H1 (cell line): ENCODE data around the gene ZBTB20. TPM values are rescaled to one million over a fixed set of nuclear protein-coding genes. Genes with fewer than 3 reads are reported as not detected.

ENCODE experiments used
- RNF2 ChIP-seq: fragments of 200-900, 300-1000 bp; sonication (generic); IDR thresholded peaks from 2 replicates; pipeline ENCODE4 v1.7.1; 2016; ENCODE audit warnings: borderline replicate concordance, low read depth, mild to moderate bottlenecking, antibody characterized with exemption, low read length; ENCODE audit not compliant: poor library complexity, severe bottlenecking; ENCODE audit errors: missing control alignments
- RXRA ChIP-seq: IDR thresholded peaks from 2 replicates; pipeline ENCODE4 v1.6.1; 2011; ENCODE audit warnings: low read depth, mild to moderate bottlenecking, low read length, moderate library complexity; ENCODE audit not compliant: insufficient read depth
- polyA plus RNA-seq, 7 experiments: library from polyadenylated mRNA; depleted of rRNA in 3 of 7; stranded (reverse) in 5 of 7; unstranded in 2 of 7; fragments of >200 nt in 5 of 7; fragments of 200-250 nt in 2 of 7; gene quantifications; 1 replicate in 5 of 7; 2 replicates in 1 of 7; 4 replicates in 1 of 7; pipeline versions ENCODE4 v1.2.1 to v1.2.3, GENCODE V29; 2011 to 2013; ENCODE audit warnings: missing spikeins in 2 of 7, mixed read lengths in 2 of 7
- total RNA-seq: library from RNA; stranded (reverse); fragmentation: NEBNext Ultra II Directional; extraction: Animal tissue kit (Norgen Biotek cat#: 25700); gene quantifications from 2 replicates; pipeline ENCODE4 v1.2.1, GENCODE V29; 2021

ZBTB20 gene
- total and polyA plus RNA-seq, 2 of the 8 experiments (the other 6 are each of a cell fraction or from before 2014, with no cell fraction given), result 0.35 to 1.3 TPM

GRCh38 chr3:114880078-114880477 is 267.0 kb downstream of the ZBTB20 start (continued):
- TF ChIP-seq RNF2 (no peak), RXRA (no peak)
